ENCODE data around the gene MAD1L1.
A peak's percentile ranks its signal among the peaks of the same experiment; 100 is the strongest.

The MAD1L1 gene

GRCh38 chr7:2152646-2153045 lies 80.1 kb downstream of the MAD1L1 start:
- Histone ChIP-seq H3K27me3 (ENCODE audit: insufficient read depth, poor library complexity, severe bottlenecking) (no peaks in the 10 kb centered on the region), H3K27ac (ENCODE audit: poor library complexity, severe bottlenecking) (no peak overlapping the region), H3K4me3 (ENCODE audit: severe bottlenecking) (no peak overlapping the region), H3K9me3 (ENCODE audit: severe bottlenecking) (no peaks in the 10 kb centered on the region), H3K36me3 (ENCODE audit: low read depth) (peaks cover 4% of the 10 kb centered on the region), H3K4me1 (ENCODE audit: insufficient read depth, poor library complexity, severe bottlenecking) (no peaks in the 10 kb centered on the region)
- ATAC-seq (ENCODE audit: low read depth) (no peak), DNase-seq (ENCODE audit: low spot score) (peak; percentile 26)
- no peak for TF ChIP-seq CTCF (IDR thresholded peaks at IDR 0.05; ENCODE audit: poor library complexity, severe bottlenecking)

- ATAC-seq (ENCODE audit: low read depth) = no peak
- H3K4me1 ChIP-seq (ENCODE audit: insufficient read depth, poor library complexity, severe bottlenecking) = no peaks in the 10 kb centered on the region
- DNase-seq (ENCODE audit: low spot score) = no peak
- H3K9me3 ChIP-seq (ENCODE audit: severe bottlenecking) = no peaks in the 10 kb centered on the region
- no peak overlapping the region for H3K4me3 ChIP-seq (ENCODE audit: severe bottlenecking)
- H3K27me3 ChIP-seq (ENCODE audit: insufficient read depth, poor library complexity, severe bottlenecking) = no peaks in the 10 kb centered on the region
- no peak for TF ChIP-seq CTCF (IDR thresholded peaks at IDR 0.05; ENCODE audit: poor library complexity, severe bottlenecking)
- peaks cover 4% of the 10 kb centered on the region for H3K36me3 ChIP-seq (ENCODE audit: low read depth)
- no peak overlapping the region for H3K27ac ChIP-seq (ENCODE audit: poor library complexity, severe bottlenecking)
Measured at GRCh38 chr7:2151801-2152612, 80.7 kb downstream of the MAD1L1 start.

- Histone ChIP-seq H3K9me3 (ENCODE audit: severe bottlenecking) (no peaks in the 10 kb centered on the region), H3K4me1 (ENCODE audit: insufficient read depth, poor library complexity, severe bottlenecking) (no peaks in the 10 kb centered on the region), H3K36me3 (ENCODE audit: low read depth) (peaks cover 4% of the 10 kb centered on the region), H3K27me3 (ENCODE audit: insufficient read depth, poor library complexity, severe bottlenecking) (no peaks in the 10 kb centered on the region), H3K27ac (ENCODE audit: poor library complexity, severe bottlenecking) (no peak overlapping the region), H3K4me3 (ENCODE audit: severe bottlenecking) (no peak overlapping the region)
- DNase-seq (ENCODE audit: low spot score) (no peak), ATAC-seq (ENCODE audit: low read depth) (no peak)
- TF ChIP-seq CTCF (IDR thresholded peaks at IDR 0.05; ENCODE audit: poor library complexity, severe bottlenecking) = no peak
Measured at GRCh38 chr7:2151237-2151636, 81.5 kb downstream of the MAD1L1 start.

- TF ChIP-seq CTCF (IDR thresholded peaks at IDR 0.05; ENCODE audit: poor library complexity, severe bottlenecking) = no peak
- no peak for ATAC-seq (ENCODE audit: low read depth)
- no peaks in the 10 kb centered on the region for H3K27me3 ChIP-seq (ENCODE audit: insufficient read depth, poor library complexity, severe bottlenecking)
Measured at GRCh38 chr7:2150445-2150815, 82.3 kb downstream of the MAD1L1 start.

More at GRCh38 chr7:2150445-2150815, 82.3 kb downstream of the MAD1L1 start:
- peaks cover 2% of the 10 kb centered on the region for H3K36me3 ChIP-seq (ENCODE audit: low read depth)
- H3K4me1 ChIP-seq (ENCODE audit: insufficient read depth, poor library complexity, severe bottlenecking) = no peaks in the 10 kb centered on the region
- no peaks in the 10 kb centered on the region for H3K9me3 ChIP-seq (ENCODE audit: severe bottlenecking)
- H3K27ac ChIP-seq (ENCODE audit: poor library complexity, severe bottlenecking) = no peak overlapping the region
- no peak for DNase-seq (ENCODE audit: low spot score)
- H3K4me3 ChIP-seq (ENCODE audit: severe bottlenecking) = no peak overlapping the region

All from RWPE2 (cell line).